Neural progenitor cell (in vitro differentiated cells): ENCODE data around the gene CLEC11A.

Experiments used
- EZH2 ChIP-seq: fragments of 200-600 bp; sonication (generic); IDR thresholded peaks from 2 replicates; pipeline ENCODE4 v1.6.1; 2017; ENCODE audit warnings: antibody characterized with exemption, mild to moderate bottlenecking, moderate library complexity
- EZH2phosphoT487 ChIP-seq: fragments of 200-600 bp; sonication (generic); IDR thresholded peaks from 2 replicates; pipeline ENCODE4 v1.6.1; 2017; ENCODE audit warnings: antibody characterized with exemption
- TF ChIP-seq, protein P1 (sequence below): fragments of 200-600 bp; sonication (generic); IDR thresholded peaks from 2 replicates; pipeline ENCODE4 v1.5.1; 2017; ENCODE audit warnings: antibody characterized with exemption, mild to moderate bottlenecking

DNA sequence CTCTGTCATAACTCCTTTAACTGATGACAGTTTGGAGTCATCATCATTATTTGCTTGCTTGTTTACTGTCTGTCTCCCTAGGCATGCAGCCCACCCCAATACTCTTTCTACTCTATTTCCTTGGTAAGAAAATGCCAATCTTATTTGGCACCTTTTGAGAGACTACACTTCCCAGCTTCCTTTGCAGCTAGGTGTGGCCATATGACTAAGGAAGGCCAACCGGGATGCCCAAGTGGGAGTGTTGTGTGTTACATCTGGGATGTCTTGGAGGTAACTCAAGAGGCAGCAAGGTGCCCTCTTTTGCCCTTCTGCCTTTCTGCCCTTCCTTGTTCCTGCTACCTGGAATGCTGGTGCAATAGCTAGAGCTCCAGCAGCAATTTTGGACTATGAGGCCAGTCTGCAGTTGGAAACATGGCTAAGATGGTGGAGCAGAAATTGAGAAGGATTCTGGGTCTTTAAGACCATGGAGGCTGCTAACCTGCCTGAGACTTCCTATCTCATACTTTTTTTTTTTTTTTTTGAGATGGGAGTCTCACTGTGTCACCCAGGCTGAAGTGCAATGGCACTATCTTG, 46.5 kb upstream of the CLEC11A start:
- TF ChIP-seq, protein P1, sequence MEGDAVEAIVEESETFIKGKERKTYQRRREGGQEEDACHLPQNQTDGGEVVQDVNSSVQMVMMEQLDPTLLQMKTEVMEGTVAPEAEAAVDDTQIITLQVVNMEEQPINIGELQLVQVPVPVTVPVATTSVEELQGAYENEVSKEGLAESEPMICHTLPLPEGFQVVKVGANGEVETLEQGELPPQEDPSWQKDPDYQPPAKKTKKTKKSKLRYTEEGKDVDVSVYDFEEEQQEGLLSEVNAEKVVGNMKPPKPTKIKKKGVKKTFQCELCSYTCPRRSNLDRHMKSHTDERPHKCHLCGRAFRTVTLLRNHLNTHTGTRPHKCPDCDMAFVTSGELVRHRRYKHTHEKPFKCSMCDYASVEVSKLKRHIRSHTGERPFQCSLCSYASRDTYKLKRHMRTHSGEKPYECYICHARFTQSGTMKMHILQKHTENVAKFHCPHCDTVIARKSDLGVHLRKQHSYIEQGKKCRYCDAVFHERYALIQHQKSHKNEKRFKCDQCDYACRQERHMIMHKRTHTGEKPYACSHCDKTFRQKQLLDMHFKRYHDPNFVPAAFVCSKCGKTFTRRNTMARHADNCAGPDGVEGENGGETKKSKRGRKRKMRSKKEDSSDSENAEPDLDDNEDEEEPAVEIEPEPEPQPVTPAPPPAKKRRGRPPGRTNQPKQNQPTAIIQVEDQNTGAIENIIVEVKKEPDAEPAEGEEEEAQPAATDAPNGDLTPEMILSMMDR = no peak
- TF ChIP-seq EZH2phosphoT487 = no peak
- no peak for TF ChIP-seq EZH2
